C4-2B (cell line): ENCODE results near the gene GALNT9.

ENCODE experiments used
- ZFX ChIP-seq: fragments of 450-650 bp; IDR thresholded peaks from 2 replicates; pipeline ENCODE4 v1.6.1; 2017
- TF ChIP-seq, protein P1 (sequence below): fragments of 450-650 bp; conservative IDR thresholded peaks from 2 replicates; pipeline ENCODE4 v1.5.1; 2017; ENCODE audit warnings: mild to moderate bottlenecking

DNA sequence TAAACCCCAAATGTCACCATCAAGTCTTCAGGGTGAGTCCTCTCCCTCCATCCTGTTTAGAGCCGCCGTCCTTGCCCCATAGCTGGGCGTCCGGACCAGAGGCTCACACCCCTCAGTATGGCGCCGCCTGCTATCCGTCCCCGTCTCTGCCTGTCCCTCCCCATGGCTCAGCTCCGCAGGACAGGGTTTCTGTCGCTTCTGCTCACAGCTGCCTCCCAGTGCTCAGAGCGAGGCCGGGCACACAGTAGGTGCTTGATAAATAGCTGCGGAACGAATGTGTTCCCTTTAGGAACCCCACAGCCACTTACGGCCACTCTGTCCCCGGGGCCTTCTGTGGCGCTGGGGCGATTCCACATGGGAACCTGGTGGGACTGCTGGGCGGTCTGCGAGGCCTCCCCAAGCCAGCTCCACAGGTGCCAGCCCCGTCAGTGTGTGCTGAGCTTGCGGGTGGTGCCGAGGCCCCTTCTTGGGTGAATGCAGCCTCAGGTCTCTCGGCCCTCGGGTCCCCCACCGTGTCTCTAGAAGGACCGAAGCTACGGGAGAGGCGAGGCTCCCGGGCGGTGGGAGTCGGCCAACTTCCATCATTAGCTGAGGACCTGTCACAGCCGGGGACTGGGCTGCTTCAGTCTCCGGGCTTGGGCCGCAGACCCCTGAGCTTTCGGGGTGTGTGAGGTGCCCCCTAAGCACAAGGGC lies 122.2 kb downstream of the GALNT9 start:
- TF ChIP-seq, protein P1, sequence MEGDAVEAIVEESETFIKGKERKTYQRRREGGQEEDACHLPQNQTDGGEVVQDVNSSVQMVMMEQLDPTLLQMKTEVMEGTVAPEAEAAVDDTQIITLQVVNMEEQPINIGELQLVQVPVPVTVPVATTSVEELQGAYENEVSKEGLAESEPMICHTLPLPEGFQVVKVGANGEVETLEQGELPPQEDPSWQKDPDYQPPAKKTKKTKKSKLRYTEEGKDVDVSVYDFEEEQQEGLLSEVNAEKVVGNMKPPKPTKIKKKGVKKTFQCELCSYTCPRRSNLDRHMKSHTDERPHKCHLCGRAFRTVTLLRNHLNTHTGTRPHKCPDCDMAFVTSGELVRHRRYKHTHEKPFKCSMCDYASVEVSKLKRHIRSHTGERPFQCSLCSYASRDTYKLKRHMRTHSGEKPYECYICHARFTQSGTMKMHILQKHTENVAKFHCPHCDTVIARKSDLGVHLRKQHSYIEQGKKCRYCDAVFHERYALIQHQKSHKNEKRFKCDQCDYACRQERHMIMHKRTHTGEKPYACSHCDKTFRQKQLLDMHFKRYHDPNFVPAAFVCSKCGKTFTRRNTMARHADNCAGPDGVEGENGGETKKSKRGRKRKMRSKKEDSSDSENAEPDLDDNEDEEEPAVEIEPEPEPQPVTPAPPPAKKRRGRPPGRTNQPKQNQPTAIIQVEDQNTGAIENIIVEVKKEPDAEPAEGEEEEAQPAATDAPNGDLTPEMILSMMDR, result no peak
- no peak for TF ChIP-seq ZFX
